ENCODE results near the gene SLC39A2.

SLC39A2 gene

DNA sequence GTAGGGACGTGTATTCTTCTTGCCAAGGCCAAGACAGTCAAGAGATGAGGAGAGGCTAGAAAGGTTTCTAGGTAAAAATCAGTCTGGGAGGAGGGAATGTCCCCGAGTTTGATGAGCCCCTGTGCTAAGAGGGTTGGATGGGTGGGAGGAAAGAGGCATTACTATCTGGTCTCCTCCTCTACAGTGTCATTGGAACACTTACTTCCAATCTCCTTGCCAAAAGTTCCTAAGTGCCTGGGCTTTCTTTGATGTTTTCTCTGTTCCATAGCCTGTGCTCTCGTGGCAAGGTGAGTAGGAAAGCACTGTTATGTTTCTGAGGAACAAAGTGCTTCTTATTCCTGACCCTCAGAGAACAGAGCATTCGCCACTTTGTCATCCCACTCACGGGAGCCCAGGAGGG is 35.6 kb downstream of the SLC39A2 start, which contains the start of gene RNASE13:
Gene RNASE13 (minus strand): TSS at position 101 of the 400 bp plus-strand sequence. CDS start 519 bp downstream, outside the sequence.
- H3K4me1 ChIP-seq (ENCODE audit: control insufficient read depth in 1 of 2, insufficient read depth in 1 of 2, low read depth in 1 of 2, low read length in 1 of 2), result no peaks in the 10 kb centered on the region
- no peak within 1 kb of the TSS for H3K27ac ChIP-seq
- TF ChIP-seq, protein P1, sequence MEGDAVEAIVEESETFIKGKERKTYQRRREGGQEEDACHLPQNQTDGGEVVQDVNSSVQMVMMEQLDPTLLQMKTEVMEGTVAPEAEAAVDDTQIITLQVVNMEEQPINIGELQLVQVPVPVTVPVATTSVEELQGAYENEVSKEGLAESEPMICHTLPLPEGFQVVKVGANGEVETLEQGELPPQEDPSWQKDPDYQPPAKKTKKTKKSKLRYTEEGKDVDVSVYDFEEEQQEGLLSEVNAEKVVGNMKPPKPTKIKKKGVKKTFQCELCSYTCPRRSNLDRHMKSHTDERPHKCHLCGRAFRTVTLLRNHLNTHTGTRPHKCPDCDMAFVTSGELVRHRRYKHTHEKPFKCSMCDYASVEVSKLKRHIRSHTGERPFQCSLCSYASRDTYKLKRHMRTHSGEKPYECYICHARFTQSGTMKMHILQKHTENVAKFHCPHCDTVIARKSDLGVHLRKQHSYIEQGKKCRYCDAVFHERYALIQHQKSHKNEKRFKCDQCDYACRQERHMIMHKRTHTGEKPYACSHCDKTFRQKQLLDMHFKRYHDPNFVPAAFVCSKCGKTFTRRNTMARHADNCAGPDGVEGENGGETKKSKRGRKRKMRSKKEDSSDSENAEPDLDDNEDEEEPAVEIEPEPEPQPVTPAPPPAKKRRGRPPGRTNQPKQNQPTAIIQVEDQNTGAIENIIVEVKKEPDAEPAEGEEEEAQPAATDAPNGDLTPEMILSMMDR (IDR thresholded peaks at IDR 0.05), result no peak
- no peaks in the 10 kb centered on the region for H3K27me3 ChIP-seq
- H3K4me3 ChIP-seq (ENCODE audit: low read depth in 1 of 2, low read length in 1 of 2), result no peak within 1 kb of the TSS
- no peaks in the 10 kb centered on the region for H3K9me3 ChIP-seq
- no peaks in the 10 kb centered on the region for H3K36me3 ChIP-seq

DNA sequence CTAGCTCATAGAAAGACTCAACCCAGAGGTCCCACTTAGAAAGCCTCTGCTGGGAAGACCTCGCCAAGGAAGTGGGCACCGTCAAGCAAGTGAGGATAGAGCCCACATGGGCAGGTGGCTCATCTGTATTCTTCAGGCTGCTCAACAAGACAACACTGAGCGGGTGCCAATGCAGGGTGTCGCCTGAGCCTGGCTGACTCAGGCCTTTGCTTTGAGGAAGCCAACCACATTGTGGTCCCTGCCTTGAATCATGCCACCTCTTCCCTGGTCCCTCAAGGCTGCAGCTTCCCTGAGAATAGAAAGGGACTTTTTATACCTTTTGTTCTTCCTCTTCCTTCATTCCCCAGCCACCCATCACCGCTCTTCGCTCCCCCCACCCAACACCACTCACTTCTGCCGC is 37.7 kb downstream of the SLC39A2 start:
- no peaks in the 10 kb centered on the region for H3K4me1 ChIP-seq (ENCODE audit: control insufficient read depth in 1 of 2, insufficient read depth in 1 of 2, low read depth in 1 of 2, low read length in 1 of 2)
- H3K27ac ChIP-seq, result no peak overlapping the region
- TF ChIP-seq, protein P1 (IDR thresholded peaks at IDR 0.05), result no peak
- H3K27me3 ChIP-seq, result peaks cover 5% of the 10 kb centered on the region
- no peak overlapping the region for H3K4me3 ChIP-seq (ENCODE audit: low read depth in 1 of 2, low read length in 1 of 2)
- no peaks in the 10 kb centered on the region for H3K36me3 ChIP-seq
- no peaks in the 10 kb centered on the region for H3K9me3 ChIP-seq

DNA sequence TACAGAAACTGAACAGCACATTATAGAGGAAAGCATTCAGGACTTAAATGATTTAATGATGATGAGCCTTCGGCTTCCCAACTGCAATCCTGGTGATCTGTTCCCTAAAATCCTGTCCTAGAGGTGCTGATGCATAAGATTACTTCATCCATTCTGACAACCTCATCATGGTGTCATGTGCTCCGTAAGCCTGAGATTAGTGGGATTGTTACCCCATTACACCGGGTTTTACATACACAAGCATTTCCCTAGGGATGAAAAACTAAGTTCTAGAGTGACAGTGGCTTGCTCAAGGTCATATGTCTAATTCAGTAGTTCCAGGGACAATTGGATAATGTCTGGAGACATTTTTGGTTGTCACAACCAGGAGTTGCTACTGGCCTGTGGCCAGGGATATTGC is 38.1 kb downstream of the SLC39A2 start:
- H3K27me3 ChIP-seq, result peaks cover 9% of the 10 kb centered on the region
- H3K4me1 ChIP-seq (ENCODE audit: control insufficient read depth in 1 of 2, insufficient read depth in 1 of 2, low read depth in 1 of 2, low read length in 1 of 2), result no peaks in the 10 kb centered on the region
- no peaks in the 10 kb centered on the region for H3K9me3 ChIP-seq
- TF ChIP-seq, protein P1 (IDR thresholded peaks at IDR 0.05), result no peak
- H3K27ac ChIP-seq, result no peak overlapping the region
- H3K36me3 ChIP-seq, result no peaks in the 10 kb centered on the region
- H3K4me3 ChIP-seq (ENCODE audit: low read depth in 1 of 2, low read length in 1 of 2), result no peak overlapping the region

DNA sequence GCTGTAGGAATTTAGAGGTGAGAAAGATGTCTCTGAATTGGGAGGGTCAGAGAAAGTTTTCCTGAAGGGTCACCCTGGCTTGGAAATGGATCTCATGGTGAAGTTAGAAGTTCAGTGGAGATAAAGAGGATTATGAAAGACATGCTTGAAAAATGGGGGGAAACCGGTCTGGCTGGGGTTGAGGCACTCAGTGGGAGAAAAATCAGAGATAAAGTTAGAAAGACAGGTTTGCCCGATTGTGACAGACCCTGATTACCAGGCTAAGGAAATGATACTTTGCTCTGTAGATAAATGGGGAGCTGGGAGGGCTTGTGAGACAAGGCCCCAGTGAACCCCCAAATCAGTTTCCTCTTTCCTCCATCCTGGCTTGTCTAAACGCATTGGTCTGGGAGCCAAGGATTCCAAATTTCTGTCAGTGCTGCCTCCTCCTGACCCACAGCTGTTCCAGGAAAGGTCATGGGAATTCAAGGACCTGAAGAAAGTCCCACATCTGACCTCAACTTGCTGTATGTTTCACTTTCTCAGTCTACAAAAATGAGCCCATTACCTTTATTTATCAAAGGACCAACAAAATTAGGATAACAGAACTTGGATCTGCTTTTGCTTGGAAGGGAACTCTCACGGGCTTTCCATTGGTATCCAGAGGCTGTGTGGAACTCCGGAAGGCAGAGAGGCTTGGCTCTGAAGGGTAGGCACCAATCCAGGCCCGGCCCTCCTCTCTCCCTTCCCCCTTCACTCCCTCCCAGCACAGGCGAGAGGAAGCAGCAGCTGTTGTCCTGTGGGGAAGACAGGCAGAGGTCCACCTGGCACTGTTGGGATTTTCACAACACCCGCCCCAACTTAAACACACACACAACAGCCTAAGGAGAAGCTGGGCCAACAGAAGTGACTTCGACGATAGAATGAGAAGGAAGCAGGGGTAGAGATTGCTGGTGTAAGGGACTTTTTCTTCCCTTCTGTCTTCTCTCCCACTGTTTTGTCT is 39.6 kb downstream of the SLC39A2 start:
- Histone ChIP-seq H3K27ac (no peak overlapping the region), H3K27me3 (peaks cover 22% of the 10 kb centered on the region), H3K36me3 (no peaks in the 10 kb centered on the region), H3K4me3 (ENCODE audit: low read depth in 1 of 2, low read length in 1 of 2) (no peak overlapping the region), H3K4me1 (ENCODE audit: control insufficient read depth in 1 of 2, insufficient read depth in 1 of 2, low read depth in 1 of 2, low read length in 1 of 2) (no peaks in the 10 kb centered on the region), H3K9me3 (no peaks in the 10 kb centered on the region)
- TF ChIP-seq, protein P1 (IDR thresholded peaks at IDR 0.05), result no peak

DNA sequence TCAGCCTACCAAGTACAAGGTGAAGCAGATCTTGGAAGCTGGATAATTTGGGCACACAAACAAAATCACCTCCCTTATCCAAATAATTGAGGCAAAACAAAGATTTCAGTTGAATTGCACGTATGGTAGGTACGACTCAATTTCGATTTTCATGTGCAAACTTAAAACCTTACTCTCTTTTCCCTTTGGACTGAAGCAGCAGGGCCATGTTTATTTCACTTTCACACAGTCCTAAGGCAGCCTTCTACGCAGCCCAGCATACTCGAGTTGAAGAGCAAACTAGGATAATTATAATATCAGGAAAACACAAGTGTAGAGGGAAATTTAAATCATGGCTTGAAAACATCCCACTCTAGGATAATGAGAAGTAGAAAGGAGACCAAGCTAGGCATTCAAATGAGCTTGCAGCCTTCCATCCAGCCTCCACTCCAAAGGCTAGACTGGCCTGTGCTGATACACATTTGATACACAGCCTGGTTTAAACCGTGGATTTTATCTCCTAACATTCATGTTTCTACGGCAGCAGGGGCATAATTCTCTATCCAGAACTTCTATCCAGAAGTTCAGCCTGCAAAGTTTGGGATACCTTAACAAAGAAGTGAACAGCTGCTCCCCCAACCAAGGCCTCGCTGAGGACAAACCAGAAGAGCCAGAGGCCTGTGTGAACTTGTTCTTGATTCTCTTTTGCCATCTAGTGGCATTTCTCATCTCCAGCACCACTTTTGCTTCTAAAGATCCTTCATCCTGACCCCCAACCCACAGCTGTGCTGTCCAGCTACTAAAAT is 40.7 kb downstream of the SLC39A2 start:
- no peaks in the 10 kb centered on the region for H3K9me3 ChIP-seq

More for the DNA sequence above, 40.7 kb downstream of the SLC39A2 start:
- TF ChIP-seq, protein P1 (IDR thresholded peaks at IDR 0.05), result no peak
- no peak overlapping the region for H3K27ac ChIP-seq
- H3K4me3 ChIP-seq (ENCODE audit: low read depth in 1 of 2, low read length in 1 of 2), result no peak overlapping the region
- H3K4me1 ChIP-seq (ENCODE audit: control insufficient read depth in 1 of 2, insufficient read depth in 1 of 2, low read depth in 1 of 2, low read length in 1 of 2), result no peaks in the 10 kb centered on the region
- H3K27me3 ChIP-seq, result peaks cover 33% of the 10 kb centered on the region
- H3K36me3 ChIP-seq, result no peaks in the 10 kb centered on the region

All from neutrophil (primary cell).